DOHH2 (cell line): ENCODE measurements around the gene FAM174B.

Source experiments
- H3F3A ChIP-seq: fragments of 200-600 bp; sonication (generic), shearing (Covaris generic); 2 replicates; pipeline ENCODE4 v1.6.0; 2016; ENCODE audit warnings: antibody characterized with exemption, mild to moderate bottlenecking; ENCODE audit not compliant: control insufficient read depth, insufficient read depth
- H3K27ac ChIP-seq: fragments of 200-600 bp; sonication (generic); 2 replicates; pipeline ENCODE4 v1.5.1; 2014; ENCODE audit warnings: low read depth, mild to moderate bottlenecking, low read length, moderate library complexity
- H3K27me3 ChIP-seq: fragments of 200-600 bp; sonication (generic); 2 replicates; pipeline ENCODE4 v1.6.1; 2014; ENCODE audit warnings: mild to moderate bottlenecking, low read length, mixed read lengths; ENCODE audit not compliant: control insufficient read depth
- H3K36me3 ChIP-seq: fragments of 200-600 bp; sonication (generic); 2 replicates; pipeline ENCODE4 v1.6.1; 2014; ENCODE audit warnings: mild to moderate bottlenecking, low read length, moderate library complexity, mixed read lengths; ENCODE audit not compliant: control insufficient read depth
- H3K4me1 ChIP-seq: fragments of 200-600 bp; sonication (generic); 2 replicates; pipeline ENCODE4 v1.6.1; 2014; ENCODE audit warnings: mild to moderate bottlenecking, low read length, mixed read lengths; ENCODE audit not compliant: control insufficient read depth
- H3K4me2 ChIP-seq: fragments of 200-600 bp; sonication (generic); 2 replicates; pipeline ENCODE4 v1.6.0; 2014; ENCODE audit warnings: mild to moderate bottlenecking, low read length, moderate library complexity
- H3K4me3 ChIP-seq: fragments of 200-600 bp; sonication (generic); 2 replicates; pipeline ENCODE4 v1.5.1; 2014; ENCODE audit warnings: mild to moderate bottlenecking, low read length, mixed read lengths
- H3K79me2 ChIP-seq: fragments of 200-600 bp; sonication (generic); 2 replicates; pipeline ENCODE4 v1.6.1; 2014; ENCODE audit warnings: mild to moderate bottlenecking, low read length, mixed read lengths; ENCODE audit not compliant: control insufficient read depth
- H3K9me2 ChIP-seq: fragments of 200-600 bp; sonication (generic); replicated peaks from 2 replicates; pipeline ENCODE4 v1.6.1; 2014; ENCODE audit warnings: mild to moderate bottlenecking, low read length, mixed read lengths; ENCODE audit not compliant: control insufficient read depth
- H3K9me3 ChIP-seq: fragments of 200-600 bp; sonication (generic); 2 replicates; pipeline ENCODE4 v1.6.1; 2014; ENCODE audit warnings: antibody characterized with exemption, low read length, mixed read lengths; ENCODE audit not compliant: control insufficient read depth, insufficient read depth
- H4K20me1 ChIP-seq: fragments of 200-600 bp; sonication (generic); 2 replicates; pipeline ENCODE4 v1.6.0; 2014; ENCODE audit warnings: low read depth, mild to moderate bottlenecking, antibody characterized with exemption, low read length, moderate library complexity; ENCODE audit not compliant: control insufficient read depth, insufficient read depth
- CTCF ChIP-seq: fragments of 200-600 bp; sonication (generic); IDR thresholded peaks from one replicate; pipeline ENCODE4 v1.5.1; 2014; ENCODE audit warnings: antibody characterized with exemption, mild to moderate bottlenecking, low read depth, low read length; ENCODE audit not compliant: poor library complexity, severe bottlenecking
- EZH2phosphoT487 ChIP-seq: fragments of 200-600 bp; sonication (generic); IDR thresholded peaks from 2 replicates; pipeline ENCODE4 v1.6.1; 2017; ENCODE audit warnings: borderline replicate concordance, mild to moderate bottlenecking, antibody characterized with exemption, low read length, moderate library complexity, mixed read lengths

Gene FAM174B

GRCh38 chr15:92617549-92618520 is 37.7 kb downstream of the FAM174B start:
- no peaks in the 10 kb centered on the region for H3F3A ChIP-seq
- H3K79me2 ChIP-seq, result no peaks in the 10 kb centered on the region
- no peak for TF ChIP-seq CTCF
- TF ChIP-seq EZH2phosphoT487, result no peak
- no peak overlapping the region for H3K4me3 ChIP-seq
- no peaks in the 10 kb centered on the region for H3K27me3 ChIP-seq
- no peaks in the 10 kb centered on the region for H3K36me3 ChIP-seq
- no peaks in the 10 kb centered on the region for H4K20me1 ChIP-seq
- H3K9me3 ChIP-seq, result no peaks in the 10 kb centered on the region
- H3K4me1 ChIP-seq, result no peaks in the 10 kb centered on the region
- no peak overlapping the region for H3K4me2 ChIP-seq
- no peak overlapping the region for H3K27ac ChIP-seq
- H3K9me2 ChIP-seq, result no peaks in the 10 kb centered on the region

GRCh38 chr15:92616621-92617548 is 38.7 kb downstream of the FAM174B start:
- Histone ChIP-seq H3K9me3 (no peaks in the 10 kb centered on the region), H3K4me2 (no peak overlapping the region), H3K4me3 (no peak overlapping the region), H3K9me2 (no peaks in the 10 kb centered on the region), H3K27ac (no peak overlapping the region), H3K36me3 (no peaks in the 10 kb centered on the region), H3F3A (no peaks in the 10 kb centered on the region), H3K79me2 (no peaks in the 10 kb centered on the region), H4K20me1 (no peaks in the 10 kb centered on the region), H3K4me1 (no peaks in the 10 kb centered on the region), H3K27me3 (no peaks in the 10 kb centered on the region)
- TF ChIP-seq EZH2phosphoT487 (no peak), CTCF (no peak)

GRCh38 chr15:92614791-92615785 is 40.5 kb downstream of the FAM174B start:
- H3K4me3 ChIP-seq, result no peak overlapping the region
- no peak overlapping the region for H3K4me2 ChIP-seq
- no peaks in the 10 kb centered on the region for H3F3A ChIP-seq
- H3K36me3 ChIP-seq, result no peaks in the 10 kb centered on the region
- H3K4me1 ChIP-seq, result no peaks in the 10 kb centered on the region
- H3K9me3 ChIP-seq, result no peaks in the 10 kb centered on the region
- no peaks in the 10 kb centered on the region for H3K79me2 ChIP-seq
- H3K27me3 ChIP-seq, result no peaks in the 10 kb centered on the region
- no peaks in the 10 kb centered on the region for H3K9me2 ChIP-seq
- H4K20me1 ChIP-seq, result no peaks in the 10 kb centered on the region
- no peak overlapping the region for H3K27ac ChIP-seq
- no peak for TF ChIP-seq EZH2phosphoT487
- TF ChIP-seq CTCF, result no peak
